Left kidney (tissue), 2 donors: Measurements from ENCODE around the gene MSI2. TPM values are rescaled to one million over a fixed set of nuclear protein-coding genes. Genes with fewer than 3 reads are reported as not detected.

Source experiments
- DNase-seq: peaks from one replicate; pipeline ENCODE4 v3.0.0-alpha.2; 2013
- polyA plus RNA-seq: library from polyadenylated mRNA; unstranded; fragments of 120-200 nt; gene quantifications from one replicate; pipeline ENCODE4 v1.2.1, GENCODE V29; 2013; ENCODE audit not compliant: insufficient read length

The MSI2 gene
- polyA plus RNA-seq, 1 donor = 106 TPM

- DNase-seq = no peak
These were observed 110.4 kb downstream of the MSI2 start for GRCh38 chr17:57366558-57367351.

DNA sequence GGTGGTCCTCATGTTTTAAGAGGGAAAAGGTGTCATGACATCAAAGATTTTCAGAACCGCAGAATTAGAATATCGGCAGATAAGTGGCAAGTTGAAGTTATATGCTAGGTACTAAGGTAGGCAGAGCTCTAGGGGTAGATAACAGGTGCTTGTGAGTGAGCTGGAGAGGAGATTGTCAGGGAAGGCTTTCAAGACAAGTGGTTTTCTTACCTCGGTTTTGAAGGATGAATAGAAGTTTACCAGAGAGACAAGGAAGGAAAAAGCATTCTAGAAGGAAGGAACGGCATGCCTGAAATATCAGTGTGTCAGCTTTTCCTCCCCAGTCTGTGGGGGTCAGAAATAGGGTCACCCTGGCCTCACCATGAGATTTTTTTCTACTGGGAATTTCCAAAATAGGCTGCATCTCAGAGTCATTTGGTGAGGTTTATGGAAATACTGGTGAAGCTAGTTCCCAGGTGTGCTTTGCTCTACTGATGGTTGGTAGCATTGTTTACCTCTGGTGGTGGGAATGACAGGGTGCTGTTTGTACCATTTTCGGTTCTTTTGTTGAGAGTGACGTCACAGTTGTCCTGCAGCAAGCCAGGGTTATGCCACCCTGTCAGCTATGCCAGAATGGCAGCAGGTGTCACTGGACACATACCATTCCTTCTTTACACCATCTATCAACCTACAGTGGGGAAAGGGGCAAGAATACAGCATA is 112.5 kb downstream of the MSI2 start:
- DNase-seq = no peak

GRCh38 chr17:57369509-57369945 is 113.2 kb downstream of the MSI2 start:
- DNase-seq = no peak

GRCh38 chr17:57370037-57370581 is 113.8 kb downstream of the MSI2 start:
- DNase-seq = no peak

- DNase-seq = no peak
These were observed 114.3 kb downstream of the MSI2 start for GRCh38 chr17:57370619-57371018.

DNA sequence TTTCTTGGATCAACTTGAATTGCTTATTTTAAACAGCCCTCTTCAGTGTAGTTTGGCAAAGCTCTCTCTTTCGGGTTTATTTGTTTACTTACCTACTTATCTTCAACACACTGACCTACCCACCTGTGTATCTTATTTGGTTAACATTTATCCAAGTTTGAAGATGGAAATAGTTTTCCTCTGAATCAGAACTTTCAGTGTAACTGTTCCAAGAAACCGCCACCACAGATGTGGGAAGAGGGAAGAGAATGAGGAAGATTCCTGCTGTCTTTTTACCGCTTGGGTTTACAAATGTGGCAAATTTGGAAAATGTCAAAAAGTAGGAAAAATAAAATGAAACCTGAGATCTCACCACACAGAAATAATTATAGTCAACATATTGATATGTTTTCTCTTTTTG is 115.8 kb downstream of the MSI2 start:
- no peak for DNase-seq

DNA sequence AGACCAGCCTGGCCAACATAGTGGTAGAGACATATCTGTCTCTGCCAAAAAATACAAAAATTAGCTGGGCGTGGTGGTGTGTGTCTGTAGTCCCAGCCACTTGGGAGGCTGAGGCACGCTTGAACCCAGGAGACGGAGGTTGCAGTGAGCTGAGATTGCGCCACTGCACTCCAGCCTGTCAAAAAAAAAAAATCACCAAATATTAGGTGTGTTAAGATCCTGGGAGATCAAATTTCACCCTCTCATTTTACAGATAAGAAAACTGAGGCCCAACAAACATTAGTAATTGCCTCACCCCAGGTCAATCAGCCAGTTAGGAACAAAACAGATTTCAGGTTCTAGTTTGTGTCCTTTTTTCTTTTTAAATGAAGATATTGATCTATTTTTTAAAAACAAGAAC is 116.7 kb downstream of the MSI2 start:
- DNase-seq = no peak

DNA sequence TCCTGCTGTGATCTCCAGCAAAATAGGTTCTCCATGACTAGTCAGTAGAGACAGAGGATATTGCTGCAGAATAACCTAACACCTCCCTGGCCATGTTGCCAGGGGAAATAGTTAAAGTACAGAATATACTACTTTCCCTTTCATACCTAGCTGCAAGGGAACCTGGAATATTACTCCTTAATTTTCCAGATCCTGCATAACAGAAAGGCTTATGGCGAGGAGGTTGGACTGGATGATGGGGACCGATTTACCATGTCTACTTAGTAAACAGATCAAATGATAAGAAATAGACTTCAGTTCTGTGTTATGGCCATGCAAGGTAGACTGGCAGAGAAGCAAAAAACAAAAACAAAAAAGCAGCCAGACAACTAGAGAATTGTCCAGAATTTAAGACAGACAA is 117.4 kb downstream of the MSI2 start:
- no peak for DNase-seq

DNA sequence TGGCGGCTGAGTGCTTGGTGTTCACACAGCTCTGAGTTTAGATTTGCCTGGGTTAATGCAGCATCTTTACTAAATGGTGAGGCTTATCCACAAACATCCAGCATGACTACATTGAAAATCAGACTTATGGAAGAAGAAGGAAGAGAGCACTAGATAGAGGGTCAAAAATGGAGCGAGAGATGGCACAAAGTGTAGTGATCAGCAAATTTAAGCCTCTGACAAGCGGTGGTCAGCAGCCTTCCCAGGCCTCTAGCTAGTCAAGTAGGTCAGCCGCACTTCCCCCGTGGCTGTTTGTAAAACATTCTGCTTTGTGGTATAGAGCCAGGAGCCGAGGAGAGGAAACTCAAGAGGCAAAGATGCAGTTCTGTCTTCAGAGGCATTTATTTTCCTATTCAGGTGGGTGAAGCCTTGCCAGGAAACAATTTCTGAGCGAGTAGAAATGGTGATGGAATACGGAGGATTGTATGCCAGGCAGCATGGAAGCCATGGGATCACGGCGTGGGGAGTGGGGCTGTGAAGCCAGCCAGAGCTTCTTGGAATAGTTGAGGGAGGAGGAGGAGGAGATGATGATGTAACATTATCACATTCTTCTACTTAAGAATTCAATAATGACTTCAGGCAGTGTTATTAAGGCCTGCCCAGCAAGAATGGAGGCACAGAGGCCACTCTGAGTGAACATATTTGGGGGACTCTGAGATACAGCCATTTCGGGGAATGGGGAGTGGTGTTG is 118.9 kb downstream of the MSI2 start:
- no peak for DNase-seq

DNA sequence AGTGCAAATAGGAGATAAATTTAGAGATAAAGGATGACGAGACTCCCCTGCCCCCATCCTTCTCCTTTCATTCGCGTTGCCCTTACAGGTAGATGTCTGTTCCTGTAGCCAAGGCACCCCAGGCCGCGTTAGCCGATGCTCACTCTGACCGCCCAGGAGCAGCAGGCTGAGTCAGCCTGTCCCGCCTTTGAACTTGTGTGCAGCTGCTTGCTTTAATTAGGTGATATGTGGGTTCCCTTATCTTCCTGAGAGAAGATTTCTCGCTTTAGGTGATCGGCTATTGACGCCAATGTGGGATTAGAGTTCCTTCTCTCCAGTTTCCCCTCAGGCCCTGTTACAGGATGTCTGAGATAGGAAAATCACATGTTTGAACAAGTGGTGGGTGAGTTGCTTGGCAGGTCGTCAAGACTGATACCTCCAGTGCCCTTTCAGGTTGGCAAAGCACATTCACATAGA is 119.5 kb downstream of the MSI2 start:
- no peak for DNase-seq

DNA sequence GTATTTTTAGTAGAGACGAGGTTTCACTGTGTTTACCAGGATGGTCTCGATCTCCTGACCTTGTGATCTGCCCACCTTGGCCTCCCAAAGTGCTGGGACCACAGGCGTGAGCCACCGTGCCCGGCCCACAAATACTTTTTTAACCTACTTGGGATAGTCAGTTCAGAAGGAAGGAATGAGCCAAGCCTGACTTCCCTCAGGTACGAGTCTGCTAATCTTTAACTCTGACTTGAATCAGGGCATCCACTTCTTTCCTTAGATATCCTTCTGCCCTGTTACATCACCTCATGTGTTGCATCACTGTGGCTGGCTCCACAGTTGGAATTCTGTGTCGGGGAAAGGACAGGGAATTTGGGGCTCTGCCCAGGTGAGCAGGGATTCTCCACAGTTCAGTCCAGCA is 120.8 kb downstream of the MSI2 start:
- no peak for DNase-seq

DNA sequence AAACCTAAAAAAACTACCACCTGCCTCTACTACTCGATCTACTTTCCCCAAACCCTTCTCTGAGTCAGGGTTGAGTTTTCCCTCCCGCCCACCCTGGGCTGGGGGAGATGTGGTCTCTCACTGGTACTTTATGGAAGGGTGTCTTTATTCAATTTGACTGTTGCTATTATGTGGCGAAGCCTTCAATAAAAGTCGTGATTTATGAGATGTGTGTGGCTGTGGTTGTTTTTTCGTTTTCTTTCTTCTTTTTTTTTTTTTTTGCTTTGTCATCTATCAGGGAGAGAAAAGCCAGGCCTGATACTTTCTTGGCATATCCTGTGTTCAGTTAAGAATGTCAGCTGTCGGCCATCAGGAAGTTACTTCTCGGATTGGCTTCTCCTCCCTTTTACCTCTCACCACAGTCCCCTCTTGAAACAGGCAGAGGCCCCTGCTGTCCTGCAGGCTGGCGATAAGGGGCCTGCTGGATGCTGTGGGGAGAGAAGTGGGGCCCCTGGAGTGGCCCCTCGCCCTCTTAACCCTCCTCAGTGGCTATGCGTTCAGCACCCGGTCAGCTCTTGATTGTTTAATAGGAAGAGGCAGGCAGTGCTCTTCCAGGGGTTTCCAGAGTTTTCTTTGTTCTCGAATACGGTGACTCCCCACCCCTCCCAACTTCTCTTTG is 123.0 kb downstream of the MSI2 start:
- no peak for DNase-seq

- DNase-seq = no peak
These were observed 123.6 kb downstream of the MSI2 start for GRCh38 chr17:57379895-57380434.

DNA sequence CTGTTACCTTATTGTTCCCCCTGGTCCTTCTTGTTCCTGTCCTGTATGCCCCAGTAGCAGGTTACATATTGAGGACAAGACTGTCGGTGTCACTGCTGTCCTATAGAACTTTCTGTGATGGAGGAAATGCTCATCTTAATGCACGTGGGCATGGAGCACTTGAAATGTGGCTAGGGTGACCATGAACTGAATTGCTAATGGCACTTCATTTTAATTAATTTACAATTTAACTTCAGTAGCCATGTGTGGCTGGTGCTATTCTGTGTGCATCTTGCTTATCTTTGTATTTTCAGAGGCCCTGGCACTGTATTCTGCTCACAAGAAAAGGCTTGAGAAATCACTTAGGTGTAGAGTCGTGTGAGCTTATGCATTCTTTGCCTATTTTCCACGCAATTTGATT is 125.2 kb downstream of the MSI2 start:
- DNase-seq = no peak

DNA sequence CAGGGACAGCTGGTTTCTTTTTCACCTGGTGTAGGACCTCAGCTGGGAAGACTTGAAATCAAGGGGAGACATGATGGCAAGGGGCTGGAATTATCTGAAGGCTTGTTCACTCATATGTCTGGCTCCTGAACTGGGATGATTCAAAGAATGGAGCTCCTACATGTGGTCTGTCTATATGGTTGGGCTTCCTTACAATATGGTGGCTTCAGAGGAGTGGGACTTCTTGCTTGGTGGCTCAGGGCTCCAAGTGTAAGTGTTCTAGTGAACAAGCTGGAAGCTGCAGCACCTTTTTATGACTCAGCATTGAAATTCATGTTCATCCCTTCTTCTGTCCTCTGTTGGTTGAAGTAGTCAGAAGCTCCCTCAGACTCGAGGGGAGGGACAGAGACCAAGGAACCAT is 127.9 kb downstream of the MSI2 start:
- DNase-seq = no peak

GRCh38 chr17:57385975-57386374 is 129.7 kb downstream of the MSI2 start:
- DNase-seq = no peak

- DNase-seq = no peak
These were observed 131.3 kb downstream of the MSI2 start for GRCh38 chr17:57387575-57387974.

DNA sequence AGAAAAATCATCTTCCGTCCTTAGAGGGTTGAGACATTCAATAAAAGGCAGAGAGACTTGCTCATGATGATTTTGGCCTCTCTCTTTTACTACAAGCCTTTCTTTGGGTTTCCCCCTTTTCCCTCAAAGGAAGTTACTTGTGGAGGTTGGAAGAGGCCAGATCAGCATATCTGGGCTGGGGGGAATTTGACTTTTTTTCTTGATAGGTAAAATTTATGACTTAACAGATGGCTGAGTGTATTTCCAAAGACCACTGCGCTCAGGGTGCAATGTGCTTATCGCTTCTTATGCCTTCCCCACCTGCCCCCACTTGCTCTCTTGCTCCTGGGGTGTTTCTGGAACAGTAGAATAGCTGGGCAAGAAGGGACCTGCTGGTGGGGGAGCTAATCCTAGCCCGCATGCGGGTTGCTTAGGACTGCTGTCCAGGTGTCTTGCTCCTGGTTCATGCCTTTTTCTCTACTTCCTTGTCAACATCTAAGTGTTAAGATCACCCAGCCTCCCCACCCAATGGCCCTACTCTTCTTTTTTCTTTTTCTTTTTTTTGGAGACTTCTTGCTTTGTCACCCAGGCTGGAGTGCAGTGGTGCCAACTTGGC is 131.9 kb downstream of the MSI2 start:
- DNase-seq = no peak

DNA sequence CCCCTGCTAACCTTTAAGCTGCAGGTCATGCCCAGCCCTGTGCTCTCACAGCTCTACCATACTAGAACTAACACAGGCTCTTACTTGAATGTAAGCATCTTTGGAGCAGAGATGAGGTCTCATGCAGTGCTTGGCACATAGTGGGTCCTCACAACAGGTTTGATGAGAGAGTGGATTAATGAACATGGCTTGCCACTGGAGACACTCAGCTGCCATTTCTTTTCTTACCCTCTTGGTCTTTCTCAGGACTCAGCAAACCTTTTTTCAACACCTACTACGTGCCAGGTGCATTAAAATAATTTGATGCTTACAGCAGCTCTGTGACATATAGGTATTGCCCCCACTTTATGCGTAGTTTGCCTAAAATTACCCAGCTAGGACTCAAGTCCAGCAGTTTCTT is 133.2 kb downstream of the MSI2 start:
- DNase-seq = no peak

- no peak for DNase-seq
These were observed 134.9 kb downstream of the MSI2 start for GRCh38 chr17:57391076-57391825.
